GM12864 (cell line): ENCODE results near the gene CAMKK2.

Source experiments
- DNase-seq: peaks from one replicate; pipeline ENCODE4 v3.0.0-alpha.2; 2011; ENCODE audit warnings: low read depth
- H3K4me3 ChIP-seq: 2 replicates; pipeline ENCODE4 v1.5.1; 2011; ENCODE audit warnings: mild to moderate bottlenecking, low read depth, low read length, control low read depth
- TF ChIP-seq, protein P1 (sequence below): IDR thresholded peaks from 2 replicates; pipeline ENCODE4 v1.5.1; 2011; ENCODE audit warnings: low read depth, mild to moderate bottlenecking, moderate library complexity, low read length, control low read depth, inconsistent platforms; ENCODE audit errors: missing control alignments

CAMKK2 gene

DNA sequence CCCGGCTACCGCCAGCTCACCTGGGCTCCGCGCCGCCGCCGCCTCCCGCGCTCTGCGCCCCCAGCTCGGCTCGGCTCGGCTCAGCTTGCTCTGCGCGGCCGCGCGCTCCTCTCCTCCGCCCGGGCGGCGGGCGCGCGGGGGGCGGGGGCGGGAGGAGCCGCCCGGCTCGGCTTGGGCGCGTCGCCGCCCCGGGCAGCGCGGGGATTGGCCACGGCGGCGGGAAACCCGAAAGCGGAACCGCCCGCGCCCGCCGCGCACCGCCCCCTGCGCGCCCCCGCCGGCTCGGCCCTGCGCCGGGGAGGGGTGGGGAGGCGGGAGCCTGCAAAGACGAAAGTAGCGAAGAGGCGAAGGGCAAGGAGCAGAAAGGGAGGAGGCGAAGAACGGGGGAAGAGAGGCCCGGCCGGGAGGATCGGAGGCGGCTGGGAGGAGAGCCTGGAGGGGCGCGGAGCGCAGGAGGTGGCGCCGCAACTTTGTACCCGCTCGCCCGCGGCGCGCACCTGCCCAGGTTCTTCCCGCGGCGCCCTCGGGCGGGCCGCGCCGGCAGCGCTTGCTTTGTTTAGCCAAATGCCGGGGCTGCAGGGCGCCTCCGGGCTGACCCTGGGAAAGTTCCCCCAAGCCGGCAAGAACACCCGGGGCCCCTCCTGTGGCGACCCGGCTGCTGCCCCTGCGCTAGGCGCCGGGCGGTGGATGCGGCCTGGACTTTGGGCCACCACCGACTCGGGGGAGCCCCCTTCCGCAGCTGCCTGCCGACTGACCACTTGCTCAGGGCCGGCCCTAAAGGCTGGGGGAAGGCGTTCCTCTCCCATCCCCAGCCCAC lies at the start of gene CAMKK2:
TSS of gene CAMKK2 (minus strand) at position 92 of the 817 bp plus-strand sequence. CDS start 22,183 bp downstream, outside the sequence.
- no peak for DNase-seq
- peak within 1 kb of the TSS; percentile 92 for H3K4me3 ChIP-seq
- TF ChIP-seq, protein P1, sequence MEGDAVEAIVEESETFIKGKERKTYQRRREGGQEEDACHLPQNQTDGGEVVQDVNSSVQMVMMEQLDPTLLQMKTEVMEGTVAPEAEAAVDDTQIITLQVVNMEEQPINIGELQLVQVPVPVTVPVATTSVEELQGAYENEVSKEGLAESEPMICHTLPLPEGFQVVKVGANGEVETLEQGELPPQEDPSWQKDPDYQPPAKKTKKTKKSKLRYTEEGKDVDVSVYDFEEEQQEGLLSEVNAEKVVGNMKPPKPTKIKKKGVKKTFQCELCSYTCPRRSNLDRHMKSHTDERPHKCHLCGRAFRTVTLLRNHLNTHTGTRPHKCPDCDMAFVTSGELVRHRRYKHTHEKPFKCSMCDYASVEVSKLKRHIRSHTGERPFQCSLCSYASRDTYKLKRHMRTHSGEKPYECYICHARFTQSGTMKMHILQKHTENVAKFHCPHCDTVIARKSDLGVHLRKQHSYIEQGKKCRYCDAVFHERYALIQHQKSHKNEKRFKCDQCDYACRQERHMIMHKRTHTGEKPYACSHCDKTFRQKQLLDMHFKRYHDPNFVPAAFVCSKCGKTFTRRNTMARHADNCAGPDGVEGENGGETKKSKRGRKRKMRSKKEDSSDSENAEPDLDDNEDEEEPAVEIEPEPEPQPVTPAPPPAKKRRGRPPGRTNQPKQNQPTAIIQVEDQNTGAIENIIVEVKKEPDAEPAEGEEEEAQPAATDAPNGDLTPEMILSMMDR = peak; percentile 29

DNA sequence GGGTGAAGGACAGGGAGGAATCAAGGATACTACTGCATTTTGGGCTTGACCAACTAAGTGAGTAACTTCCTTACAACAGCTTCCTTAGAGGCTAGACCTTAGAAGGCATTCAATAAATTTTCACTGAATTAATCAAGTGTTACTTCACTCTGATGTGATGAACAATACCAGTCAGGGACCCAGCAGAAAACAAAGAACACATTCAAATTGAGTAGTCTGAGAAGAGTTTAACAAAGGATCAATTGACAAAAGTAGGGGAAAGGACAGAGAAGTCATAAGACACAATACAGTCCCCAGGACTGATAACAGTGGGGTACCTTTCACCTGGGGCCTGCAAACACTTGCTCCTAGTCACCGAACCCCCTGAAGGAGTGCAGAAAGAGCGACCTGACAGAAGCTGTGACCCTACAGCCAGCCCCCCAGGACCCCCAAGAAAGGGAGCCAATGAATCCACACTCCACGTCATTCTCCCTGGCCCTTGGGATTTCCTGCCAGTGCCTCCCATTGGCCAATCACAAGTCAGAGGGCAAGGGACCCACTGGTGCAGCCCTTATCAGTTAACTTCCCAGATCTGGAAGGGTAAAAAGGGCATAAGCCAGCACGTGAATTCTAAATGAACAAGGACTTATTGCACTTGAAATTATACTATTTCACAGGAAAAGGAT lies 48.8 kb upstream of the CAMKK2 start:
- TF ChIP-seq, protein P1 = no peak
- DNase-seq = no peak
- H3K4me3 ChIP-seq = no peak overlapping the region

DNA sequence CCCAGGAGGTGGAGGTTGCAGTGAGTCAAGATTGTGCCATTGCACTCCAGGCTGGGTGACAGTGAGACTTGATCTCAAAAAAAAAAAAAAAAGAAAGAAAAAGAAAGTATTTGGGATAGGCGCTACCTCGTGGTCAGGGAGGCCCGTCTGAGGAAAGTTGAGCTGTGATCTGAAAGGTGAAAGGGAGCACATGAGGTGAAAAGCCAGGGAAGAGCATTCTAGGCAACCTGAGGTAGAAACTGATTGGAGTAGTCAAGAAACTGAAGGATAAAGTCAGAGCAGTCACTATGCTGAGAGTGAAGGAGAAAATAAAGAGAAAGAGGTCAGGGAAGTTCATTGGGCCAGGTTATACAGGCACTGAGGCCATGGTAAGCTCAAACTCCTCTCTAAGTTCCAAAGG lies 48.0 kb upstream of the CAMKK2 start:
- no peak overlapping the region for H3K4me3 ChIP-seq
- no peak for DNase-seq
- TF ChIP-seq, protein P1 = no peak

DNA sequence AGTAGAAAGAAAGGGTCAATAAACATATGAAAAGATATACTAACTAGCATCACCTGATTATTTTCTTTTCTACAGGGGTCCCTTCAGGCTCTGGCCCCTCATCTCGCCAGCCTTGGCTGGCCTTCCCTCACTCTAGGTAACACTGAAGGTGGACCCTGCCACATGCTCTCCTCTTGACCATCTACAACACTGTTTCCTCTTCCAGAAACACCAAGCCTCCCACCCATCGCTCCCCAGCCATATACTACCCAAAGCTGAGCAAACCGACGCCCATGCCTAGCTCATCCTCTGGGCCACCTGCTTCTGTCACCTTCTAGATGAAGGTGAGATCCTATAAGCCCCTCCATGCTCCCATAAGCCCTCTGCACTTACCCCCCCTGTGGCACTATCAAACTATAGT lies 40.9 kb upstream of the CAMKK2 start:
- TF ChIP-seq, protein P1 = no peak
- no peak for DNase-seq

DNA sequence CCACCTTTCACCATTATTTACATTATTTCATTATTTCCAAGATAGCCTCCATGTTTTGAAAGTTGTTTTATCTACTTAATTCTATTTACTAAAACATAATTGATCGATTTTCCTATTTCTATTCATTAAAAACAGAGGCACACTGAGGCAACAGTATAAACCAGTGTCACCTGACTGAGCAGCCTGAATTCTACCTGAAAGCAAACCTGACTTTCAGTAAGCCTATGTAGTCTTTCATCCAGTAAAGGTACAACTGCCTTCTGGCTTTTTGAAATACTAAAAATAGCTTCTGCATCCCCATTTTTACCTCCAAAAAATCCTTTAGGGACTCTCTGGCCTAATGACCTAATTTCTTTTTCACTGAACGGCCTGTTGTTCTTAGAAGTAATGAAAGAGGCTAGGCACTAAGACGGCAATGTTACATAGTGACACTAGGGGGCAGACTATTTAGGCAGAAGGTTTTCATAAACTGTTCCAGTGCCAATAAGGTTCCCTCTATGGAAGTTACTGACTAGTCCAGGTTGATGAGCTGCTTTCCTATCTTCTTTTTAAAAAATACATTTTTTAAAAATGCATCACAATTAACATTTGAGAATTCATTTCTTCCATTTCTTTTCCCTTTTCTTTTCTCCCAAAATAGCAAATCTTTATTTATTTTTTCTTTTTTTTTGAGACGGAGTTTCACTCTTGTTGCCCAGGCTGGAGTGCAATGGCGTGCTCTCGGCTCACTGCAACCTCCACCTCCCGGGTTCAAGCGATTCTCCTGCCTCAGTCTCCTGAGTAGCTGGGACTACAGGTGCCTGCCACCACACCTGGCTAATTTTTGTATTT lies 38.2 kb upstream of the CAMKK2 start:
- peak; percentile 38 for DNase-seq

More for the DNA sequence above, 40.9 kb upstream of the CAMKK2 start:
- H3K4me3 ChIP-seq = no peak overlapping the region

DNA sequence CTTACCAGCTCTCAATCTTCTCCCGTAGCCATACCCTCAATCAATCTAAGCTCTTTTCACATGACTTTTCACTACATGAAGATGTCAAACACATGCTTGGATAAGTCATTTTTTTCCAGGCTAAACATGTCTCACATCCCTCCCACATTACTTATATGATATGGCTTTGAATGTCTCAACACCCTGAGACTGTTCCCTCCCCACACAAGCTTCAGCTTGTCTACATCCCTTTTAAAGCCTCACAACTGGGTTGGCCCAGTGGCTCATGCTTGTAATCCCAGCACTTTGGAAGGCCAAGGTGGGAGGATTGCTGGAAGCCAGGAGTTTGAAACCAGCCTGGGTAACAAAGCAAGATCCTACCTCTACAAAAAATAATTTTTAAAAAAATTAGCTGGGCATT lies 37.2 kb upstream of the CAMKK2 start:
- DNase-seq = no peak
- H3K4me3 ChIP-seq = no peak overlapping the region

More for the DNA sequence above, 38.2 kb upstream of the CAMKK2 start:
- H3K4me3 ChIP-seq = no peak overlapping the region
- TF ChIP-seq, protein P1 = peak; percentile 80

More for the DNA sequence above, 37.2 kb upstream of the CAMKK2 start:
- TF ChIP-seq, protein P1 = no peak
